ENCODE measurements around the gene MAPK1.
A peak's percentile ranks its signal among the peaks of the same experiment; 100 is the strongest.

Gene MAPK1

DNA sequence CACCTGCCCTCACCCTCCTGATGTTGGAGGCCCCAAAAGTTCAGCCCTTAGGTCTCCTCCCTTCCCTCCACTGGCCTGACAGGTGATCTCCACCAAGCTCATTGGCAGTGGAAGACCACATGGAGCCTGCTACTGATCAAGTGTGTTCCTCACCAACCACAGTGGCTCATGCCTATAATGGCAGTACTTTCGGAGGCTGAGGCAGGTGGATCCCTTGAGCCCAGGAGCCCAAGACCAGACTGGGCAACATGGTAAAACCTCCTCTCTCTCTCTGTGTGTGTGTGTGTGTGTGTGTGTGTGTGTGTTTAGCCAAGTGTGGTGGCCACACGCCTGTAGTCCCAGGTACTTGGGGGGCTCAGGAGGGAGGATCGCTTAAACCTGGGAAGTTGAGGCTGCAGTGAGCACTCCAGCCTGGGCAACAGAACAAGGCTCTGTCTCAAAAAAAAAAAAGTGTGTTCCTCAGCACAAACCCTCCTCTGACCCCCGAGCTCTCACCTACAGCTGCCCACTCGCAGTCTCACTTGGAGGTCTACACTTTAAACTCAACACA lies 127.5 kb downstream of the MAPK1 start:
- Histone ChIP-seq H3K18ac (ENCODE audit: low read length) (no peak overlapping the region), H3K9ac (ENCODE audit: low read length) (no peak overlapping the region), H3K79me2 (ENCODE audit: control insufficient read depth, insufficient read depth, low read length) (no peaks in the 10 kb centered on the region), H2BK5ac (ENCODE audit: low read length) (no peak overlapping the region), H4K8ac (ENCODE audit: low read depth, low read length) (no peak overlapping the region), H2BK120ac (ENCODE audit: low read depth, low read length) (no peak overlapping the region), H2BK15ac (replicated peaks; ENCODE audit: low read depth) (no peak overlapping the region), H3K27ac (ENCODE audit: low read depth, low read length) (no peak overlapping the region), H3K4me3 (ENCODE audit: low read length) (no peak overlapping the region), H4K5ac (ENCODE audit: low read length) (no peak overlapping the region), H2AK5ac (ENCODE audit: low read length) (no peak overlapping the region), H3K4me1 (ENCODE audit: control insufficient read depth, low read depth, low read length) (peaks cover 2% of the 10 kb centered on the region), H3K23ac (ENCODE audit: low read length) (no peak overlapping the region), H3K4ac (ENCODE audit: low read depth, low read length) (no peak overlapping the region), H3K56ac (ENCODE audit: low read length) (no peak overlapping the region), H3K36me3 (ENCODE audit: control insufficient read depth, insufficient read depth, low read length) (no peaks in the 10 kb centered on the region), H3K4me2 (ENCODE audit: low read length) (no peak overlapping the region), H3K79me1 (ENCODE audit: low read length) (no peaks in the 10 kb centered on the region), H3K27me3 (ENCODE audit: insufficient read depth, low read length, poor library complexity) (no peaks in the 10 kb centered on the region)
- no peak for DNase-seq
- no CpG with 5 or more reads among the region's 5 CpGs for WGBS (ENCODE audit: extremely low coverage, insufficient coverage, low lambda C conversion rate)

DNA sequence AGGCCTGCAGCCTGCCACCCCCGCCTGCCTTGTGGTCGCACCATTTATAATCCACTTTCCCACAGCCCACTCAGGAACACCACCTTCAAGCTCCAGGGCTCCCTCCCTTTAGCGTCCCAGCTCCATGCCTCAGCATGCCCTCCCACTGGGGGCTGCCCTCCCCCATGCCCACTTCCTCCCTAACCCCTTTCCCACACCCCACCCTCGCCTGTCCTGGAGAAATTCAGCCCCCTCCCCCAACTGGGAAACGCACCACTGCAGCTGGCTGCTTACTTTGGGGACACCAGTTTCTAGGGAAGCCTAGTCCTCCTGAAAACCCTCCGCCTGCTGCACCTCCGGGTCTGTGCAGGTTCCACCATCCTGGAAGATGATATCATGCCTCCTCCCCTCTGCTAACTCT lies 128.5 kb downstream of the MAPK1 start:
- Histone ChIP-seq H3K18ac (ENCODE audit: low read length) (no peak overlapping the region), H3K79me2 (ENCODE audit: control insufficient read depth, insufficient read depth, low read length) (no peaks in the 10 kb centered on the region), H4K5ac (ENCODE audit: low read length) (no peak overlapping the region), H3K4me2 (ENCODE audit: low read length) (no peak overlapping the region), H3K4me3 (ENCODE audit: low read length) (no peak overlapping the region), H3K27ac (ENCODE audit: low read depth, low read length) (no peak overlapping the region), H2BK5ac (ENCODE audit: low read length) (no peak overlapping the region), H3K56ac (ENCODE audit: low read length) (no peak overlapping the region), H3K27me3 (ENCODE audit: insufficient read depth, low read length, poor library complexity) (no peaks in the 10 kb centered on the region), H2AK5ac (ENCODE audit: low read length) (no peak overlapping the region), H2BK15ac (replicated peaks; ENCODE audit: low read depth) (no peak overlapping the region), H2BK120ac (ENCODE audit: low read depth, low read length) (no peak overlapping the region), H3K4me1 (ENCODE audit: control insufficient read depth, low read depth, low read length) (peaks cover 2% of the 10 kb centered on the region), H3K9ac (ENCODE audit: low read length) (no peak overlapping the region), H3K4ac (ENCODE audit: low read depth, low read length) (no peak overlapping the region), H3K79me1 (ENCODE audit: low read length) (no peaks in the 10 kb centered on the region), H4K8ac (ENCODE audit: low read depth, low read length) (no peak overlapping the region), H3K23ac (ENCODE audit: low read length) (no peak overlapping the region), H3K36me3 (ENCODE audit: control insufficient read depth, insufficient read depth, low read length) (no peaks in the 10 kb centered on the region)
- DNase-seq, result no peak
- no CpG with 5 or more reads among the region's 7 CpGs for WGBS (ENCODE audit: extremely low coverage, insufficient coverage, low lambda C conversion rate)

DNA sequence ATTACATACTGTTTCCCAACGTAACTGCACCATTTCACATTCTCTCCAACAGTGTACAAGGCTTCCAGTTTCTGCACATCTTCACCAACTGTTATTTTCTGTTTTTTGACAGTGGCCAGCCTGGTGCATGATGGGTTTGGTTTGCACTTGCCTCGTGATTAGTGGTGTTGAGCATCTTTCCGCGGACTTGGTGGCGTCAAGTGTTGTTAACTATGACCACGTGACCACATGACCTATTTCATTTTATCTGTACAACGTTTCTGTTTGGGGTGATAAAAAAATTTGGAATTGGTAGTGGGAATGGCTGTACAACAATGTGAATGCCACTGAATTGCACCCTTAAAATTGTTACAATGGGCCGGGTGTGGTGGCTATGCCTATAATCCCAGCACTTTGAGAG lies 129.4 kb downstream of the MAPK1 start:
- WGBS (ENCODE audit: extremely low coverage, insufficient coverage, low lambda C conversion rate), result no CpG with 5 or more reads among the region's 8 CpGs
- peaks cover 2% of the 10 kb centered on the region for H3K4me1 ChIP-seq (ENCODE audit: control insufficient read depth, low read depth, low read length)
- H3K9ac ChIP-seq (ENCODE audit: low read length), result no peak overlapping the region
- H2AK5ac ChIP-seq (ENCODE audit: low read length), result no peak overlapping the region
- no peak overlapping the region for H3K4ac ChIP-seq (ENCODE audit: low read depth, low read length)
- DNase-seq, result no peak
- H3K56ac ChIP-seq (ENCODE audit: low read length), result no peak overlapping the region
- H2BK5ac ChIP-seq (ENCODE audit: low read length), result no peak overlapping the region
- no peak overlapping the region for H3K4me3 ChIP-seq (ENCODE audit: low read length)
- no peaks in the 10 kb centered on the region for H3K79me1 ChIP-seq (ENCODE audit: low read length)
- no peaks in the 10 kb centered on the region for H3K79me2 ChIP-seq (ENCODE audit: control insufficient read depth, insufficient read depth, low read length)
- no peak overlapping the region for H3K4me2 ChIP-seq (ENCODE audit: low read length)
- no peaks in the 10 kb centered on the region for H3K27me3 ChIP-seq (ENCODE audit: insufficient read depth, low read length, poor library complexity)
- H3K23ac ChIP-seq (ENCODE audit: low read length), result no peak overlapping the region
- H3K27ac ChIP-seq (ENCODE audit: low read depth, low read length), result no peak overlapping the region
- no peak overlapping the region for H4K8ac ChIP-seq (ENCODE audit: low read depth, low read length)
- H4K5ac ChIP-seq (ENCODE audit: low read length), result no peak overlapping the region
- no peak overlapping the region for H2BK15ac ChIP-seq (replicated peaks; ENCODE audit: low read depth)
- H2BK120ac ChIP-seq (ENCODE audit: low read depth, low read length), result no peak overlapping the region
- no peak overlapping the region for H3K18ac ChIP-seq (ENCODE audit: low read length)
- H3K36me3 ChIP-seq (ENCODE audit: control insufficient read depth, insufficient read depth, low read length), result no peaks in the 10 kb centered on the region

DNA sequence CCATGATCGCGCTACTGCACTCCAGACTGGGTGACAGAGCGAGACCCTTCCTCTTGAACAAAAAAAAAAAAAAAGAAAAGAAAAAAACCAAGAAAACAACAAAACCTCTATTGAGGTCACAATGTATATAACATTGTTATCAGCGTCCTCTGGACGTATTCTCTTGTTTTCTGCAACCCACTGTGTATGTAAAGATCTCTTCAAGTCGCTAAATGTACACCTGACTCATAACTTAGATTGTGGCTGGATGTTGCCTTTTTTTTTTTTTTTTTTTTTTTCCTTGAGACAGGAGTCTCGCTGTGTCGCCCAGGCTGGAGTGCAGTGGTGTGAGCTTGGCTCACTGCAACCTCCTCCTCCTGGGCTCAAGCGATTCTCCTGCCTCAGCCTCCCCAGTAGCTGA lies 130.5 kb downstream of the MAPK1 start:
- no CpG with 5 or more reads among the region's 9 CpGs for WGBS (ENCODE audit: extremely low coverage, insufficient coverage, low lambda C conversion rate)

DNA sequence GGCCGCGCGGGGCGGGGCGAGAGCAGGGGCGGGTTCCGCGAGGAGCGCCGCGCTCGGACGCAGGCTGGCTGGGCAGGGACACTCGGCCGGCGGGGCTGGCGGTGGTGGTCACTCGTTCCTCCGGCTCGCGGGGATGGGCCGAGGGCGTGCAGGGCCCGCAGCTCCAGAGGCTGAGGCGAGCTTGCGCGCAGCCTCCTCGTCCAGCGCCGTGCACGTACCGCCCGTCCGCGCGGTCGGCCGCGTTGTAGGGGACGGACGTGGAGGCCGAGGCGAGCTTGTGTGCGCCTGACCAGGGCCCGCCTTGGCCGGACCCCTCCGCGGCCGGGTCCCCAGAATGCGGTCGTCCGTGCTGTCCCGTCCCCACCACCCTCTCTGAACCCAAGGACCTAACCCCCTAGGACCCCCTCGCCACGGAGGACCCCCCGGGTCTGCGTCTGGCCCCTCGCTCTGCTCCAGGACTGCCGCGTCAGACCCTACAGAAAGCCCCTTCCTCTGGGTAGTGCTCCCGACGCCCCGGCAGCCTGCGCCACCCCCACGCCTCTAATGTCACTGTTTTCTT lies 131.3 kb downstream of the MAPK1 start:
- Histone ChIP-seq H3K4me2 (ENCODE audit: low read length) (peak overlapping the region; percentile 87), H3K27ac (ENCODE audit: low read depth, low read length) (no peak overlapping the region), H2AK5ac (ENCODE audit: low read length) (no peak overlapping the region), H3K36me3 (ENCODE audit: control insufficient read depth, insufficient read depth, low read length) (no peaks in the 10 kb centered on the region), H2BK120ac (ENCODE audit: low read depth, low read length) (no peak overlapping the region), H2BK5ac (ENCODE audit: low read length) (no peak overlapping the region), H2BK15ac (replicated peaks; ENCODE audit: low read depth) (no peak overlapping the region), H3K79me2 (ENCODE audit: control insufficient read depth, insufficient read depth, low read length) (no peaks in the 10 kb centered on the region), H3K23ac (ENCODE audit: low read length) (no peak overlapping the region), H3K18ac (ENCODE audit: low read length) (no peak overlapping the region), H3K4me3 (ENCODE audit: low read length) (peak overlapping the region; percentile 40), H3K9ac (ENCODE audit: low read length) (peak overlapping the region; percentile 81), H3K79me1 (ENCODE audit: low read length) (no peaks in the 10 kb centered on the region), H3K27me3 (ENCODE audit: insufficient read depth, low read length, poor library complexity) (no peaks in the 10 kb centered on the region), H3K4me1 (ENCODE audit: control insufficient read depth, low read depth, low read length) (peaks cover 2% of the 10 kb centered on the region), H4K5ac (ENCODE audit: low read length) (no peak overlapping the region), H3K4ac (ENCODE audit: low read depth, low read length) (no peak overlapping the region), H4K8ac (ENCODE audit: low read depth, low read length) (no peak overlapping the region), H3K56ac (ENCODE audit: low read length) (peak overlapping the region; percentile 94)
- WGBS (ENCODE audit: extremely low coverage, insufficient coverage, low lambda C conversion rate), result no CpG with 5 or more reads among the region's 65 CpGs
- no peak for DNase-seq

More for the DNA sequence above, 130.5 kb downstream of the MAPK1 start:
- no peaks in the 10 kb centered on the region for H3K79me1 ChIP-seq (ENCODE audit: low read length)
- H3K9ac ChIP-seq (ENCODE audit: low read length), result no peak overlapping the region
- no peak overlapping the region for H3K56ac ChIP-seq (ENCODE audit: low read length)
- DNase-seq, result no peak
- H3K23ac ChIP-seq (ENCODE audit: low read length), result no peak overlapping the region
- H2AK5ac ChIP-seq (ENCODE audit: low read length), result no peak overlapping the region
- no peak overlapping the region for H3K18ac ChIP-seq (ENCODE audit: low read length)
- no peak overlapping the region for H3K4me3 ChIP-seq (ENCODE audit: low read length)
- H3K4me1 ChIP-seq (ENCODE audit: control insufficient read depth, low read depth, low read length), result peaks cover 2% of the 10 kb centered on the region
- no peak overlapping the region for H2BK120ac ChIP-seq (ENCODE audit: low read depth, low read length)
- H3K36me3 ChIP-seq (ENCODE audit: control insufficient read depth, insufficient read depth, low read length), result no peaks in the 10 kb centered on the region
- H4K5ac ChIP-seq (ENCODE audit: low read length), result no peak overlapping the region
- no peaks in the 10 kb centered on the region for H3K79me2 ChIP-seq (ENCODE audit: control insufficient read depth, insufficient read depth, low read length)
- no peak overlapping the region for H4K8ac ChIP-seq (ENCODE audit: low read depth, low read length)
- H3K4me2 ChIP-seq (ENCODE audit: low read length), result no peak overlapping the region
- H2BK15ac ChIP-seq (replicated peaks; ENCODE audit: low read depth), result no peak overlapping the region
- no peak overlapping the region for H3K4ac ChIP-seq (ENCODE audit: low read depth, low read length)
- no peaks in the 10 kb centered on the region for H3K27me3 ChIP-seq (ENCODE audit: insufficient read depth, low read length, poor library complexity)
- no peak overlapping the region for H2BK5ac ChIP-seq (ENCODE audit: low read length)
- H3K27ac ChIP-seq (ENCODE audit: low read depth, low read length), result no peak overlapping the region

Measured in mesendoderm (in vitro differentiated cells).